PC-9 (cell line): ENCODE results near the gene DOCK2.

Experiments used
- CTCF ChIP-seq: fragments of 200-600 bp; sonication (generic); conservative IDR thresholded peaks from 2 replicates; pipeline ENCODE4 v1.6.1; 2017; ENCODE audit warnings: mixed run types, antibody characterized with exemption, mild to moderate bottlenecking, moderate library complexity
- EZH2 ChIP-seq: fragments of 200-600 bp; sonication (generic); IDR thresholded peaks from 2 replicates; pipeline ENCODE4 v1.8.0; 2017; ENCODE audit warnings: antibody characterized with exemption, low read depth

- TF ChIP-seq CTCF (no peak), EZH2 (no peak)
Observed at GRCh38 chr5:170107674-170108073, 470.6 kb downstream of the DOCK2 start.
